ENCODE results near the gene PHOSPHO2.

Gene PHOSPHO2

GRCh38 chr2:169717691-169718063 is 23.4 kb downstream of the PHOSPHO2 start:
- no peak for DNase-seq

GRCh38 chr2:169718930-169719504 is 24.7 kb downstream of the PHOSPHO2 start:
- DNase-seq = no peak

- DNase-seq = no peak
These were observed 26.7 kb downstream of the PHOSPHO2 start for GRCh38 chr2:169721016-169721415.

GRCh38 chr2:169727065-169727464 is 32.8 kb downstream of the PHOSPHO2 start:
- no peak for DNase-seq

GRCh38 chr2:169729274-169729605 is 35.0 kb downstream of the PHOSPHO2 start:
- DNase-seq = no peak

- DNase-seq = no peak
These were observed 37.8 kb downstream of the PHOSPHO2 start for GRCh38 chr2:169732075-169732474.

GRCh38 chr2:169732583-169733358 is 38.5 kb downstream of the PHOSPHO2 start:
- DNase-seq = peak in 1 of 5 donors; percentile 11

GRCh38 chr2:169734169-169734847 is 40.0 kb downstream of the PHOSPHO2 start:
- DNase-seq = no peak

GRCh38 chr2:169735623-169736022 is 41.4 kb downstream of the PHOSPHO2 start:
- no peak for DNase-seq

GRCh38 chr2:169736902-169737301 is 42.6 kb downstream of the PHOSPHO2 start:
- no peak for DNase-seq

- DNase-seq = no peak
These were observed 44.4 kb downstream of the PHOSPHO2 start for GRCh38 chr2:169738566-169739229.

GRCh38 chr2:169739351-169739750 is 45.1 kb downstream of the PHOSPHO2 start:
- no peak for DNase-seq

- no peak for DNase-seq
These were observed 49.3 kb downstream of the PHOSPHO2 start for GRCh38 chr2:169743549-169743948.

- DNase-seq = no peak
These were observed 52.0 kb downstream of the PHOSPHO2 start for GRCh38 chr2:169746240-169746639.

GRCh38 chr2:169748319-169748718 is 54.0 kb downstream of the PHOSPHO2 start:
- no peak for DNase-seq
